Germinal center (tissue), 1 donor: Measurements from ENCODE around the gene KBTBD6.
"Not testable (repeated sequence)": the region's sequence is repeated elsewhere in the genome, so short reads cannot be mapped to it uniquely, and the experiment has no call there.

Experiments used
- DNase-seq: peaks from one replicate; pipeline ENCODE4 v3.0.0; 2012; ENCODE audit warnings: mixed read lengths, low spot score

The KBTBD6 gene

GRCh38 chr13:41132512-41133152 lies at the start of gene KBTBD6:
Gene KBTBD6 (minus strand): TSS chr13:41132802. CDS start chr13:41132511, 291 bp downstream.
- peak; percentile 88 for DNase-seq

GRCh38 chr13:41182231-41182630 lies 49.6 kb upstream of the KBTBD6 start:
- DNase-seq = no peak

- no peak for DNase-seq
Measured at GRCh38 chr13:41179593-41180250, 47.1 kb upstream of the KBTBD6 start.

GRCh38 chr13:41178040-41178439 lies 45.4 kb upstream of the KBTBD6 start:
- no peak for DNase-seq

- DNase-seq = no peak
Measured at GRCh38 chr13:41177616-41178015, 45.0 kb upstream of the KBTBD6 start.

- DNase-seq = not testable (repeated sequence)
Measured at GRCh38 chr13:41175576-41175975, 43.0 kb upstream of the KBTBD6 start.

- no peak for DNase-seq
Measured at GRCh38 chr13:41162151-41162550, 29.5 kb upstream of the KBTBD6 start.

- no peak for DNase-seq
Measured at GRCh38 chr13:41159174-41159573, 26.6 kb upstream of the KBTBD6 start.

- DNase-seq = no peak
Measured at GRCh38 chr13:41157048-41157717, 24.6 kb upstream of the KBTBD6 start.

GRCh38 chr13:41156620-41157019 lies 24.0 kb upstream of the KBTBD6 start:
- DNase-seq = no peak

GRCh38 chr13:41154042-41154441 lies 21.4 kb upstream of the KBTBD6 start:
- DNase-seq = no peak

- no peak for DNase-seq
Measured at GRCh38 chr13:41152005-41152404, 19.4 kb upstream of the KBTBD6 start.

GRCh38 chr13:41150058-41150457 lies 17.5 kb upstream of the KBTBD6 start:
- no peak for DNase-seq

GRCh38 chr13:41148419-41149283 lies 16.0 kb upstream of the KBTBD6 start:
- no peak for DNase-seq

GRCh38 chr13:41145136-41145908 lies 12.7 kb upstream of the KBTBD6 start:
- DNase-seq = no peak

- DNase-seq = no peak
Measured at GRCh38 chr13:41144576-41144975, 12.0 kb upstream of the KBTBD6 start.

GRCh38 chr13:41139296-41139966 lies 6.8 kb upstream of the KBTBD6 start:
- DNase-seq = no peak

- no peak for DNase-seq
Measured at GRCh38 chr13:41137951-41138350, 5.3 kb upstream of the KBTBD6 start.

GRCh38 chr13:41137241-41137640 lies 4.6 kb upstream of the KBTBD6 start:
- DNase-seq = no peak

- no peak for DNase-seq
Measured at GRCh38 chr13:41136396-41137031, 3.9 kb upstream of the KBTBD6 start.
